Measurements from ENCODE around the gene CSMD2.

The CSMD2 gene

GRCh38 chr1:33501774-33502173 is 663.3 kb downstream of the CSMD2 start:
- DNase-seq (ENCODE audit: low read depth in 2 of 2) = no peak

DNA sequence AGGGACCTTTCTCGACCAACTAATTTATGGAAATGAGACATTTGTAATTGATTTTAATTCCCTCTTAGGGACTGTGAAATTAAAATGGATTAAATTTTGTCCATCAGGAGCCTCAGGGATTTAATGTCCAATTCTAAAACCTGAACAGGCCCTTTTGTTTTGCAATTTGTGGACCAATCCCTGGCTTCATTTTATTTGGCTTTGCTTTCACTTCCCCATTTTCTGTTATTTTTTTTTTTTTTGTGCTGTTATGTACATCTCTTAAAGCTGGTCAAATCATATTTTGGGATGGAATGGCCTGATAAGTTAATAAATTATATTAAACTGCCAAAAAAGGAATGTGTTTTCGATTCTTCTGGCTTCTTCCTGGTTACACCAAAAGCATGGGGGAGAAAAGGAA is 663.7 kb downstream of the CSMD2 start:
- no peak for DNase-seq (ENCODE audit: low read depth in 2 of 2)

DNA sequence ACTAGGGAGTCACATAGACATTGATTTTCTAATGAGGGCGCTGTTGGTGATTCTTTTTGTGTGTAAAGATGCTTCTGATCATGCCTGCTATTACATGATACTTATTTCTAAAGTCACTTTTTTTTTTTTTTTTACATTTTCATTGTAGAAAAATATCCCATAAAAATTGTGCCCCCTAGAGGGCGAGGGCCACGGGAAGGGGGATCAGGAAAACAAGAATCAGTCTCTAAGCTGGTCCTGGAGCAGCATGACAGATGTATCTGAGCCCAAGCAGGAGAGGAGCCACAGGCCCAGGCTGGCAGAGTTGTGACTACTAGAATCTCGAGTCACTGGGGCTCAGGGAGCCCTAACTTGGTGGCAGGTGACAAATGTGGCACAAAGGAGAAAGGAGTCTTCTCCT is 664.5 kb downstream of the CSMD2 start:
- no peak for DNase-seq (ENCODE audit: low read depth in 2 of 2)

DNA sequence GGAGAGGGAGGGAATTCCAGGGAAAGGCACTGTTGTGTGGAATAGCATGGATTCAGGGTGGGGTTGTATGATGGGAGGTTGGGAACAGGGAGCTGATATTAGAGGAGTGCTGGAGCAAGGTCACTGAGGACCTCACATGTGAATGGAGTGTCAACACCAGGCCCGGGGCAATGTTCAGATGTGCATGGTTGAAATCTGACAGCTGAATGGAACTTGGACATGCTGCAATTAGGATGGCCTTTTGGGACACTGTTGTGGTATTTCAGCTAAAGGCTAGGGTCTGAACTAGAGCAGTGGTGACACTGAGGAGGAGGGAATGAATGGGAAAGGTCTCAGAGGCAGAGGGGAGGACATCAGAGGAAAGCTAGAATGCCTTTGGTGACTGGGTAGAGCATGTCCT is 667.6 kb downstream of the CSMD2 start:
- DNase-seq (ENCODE audit: low read depth in 2 of 2) = no peak

- DNase-seq (ENCODE audit: low read depth in 2 of 2) = no peak
Measured at GRCh38 chr1:33494929-33495328, 670.1 kb downstream of the CSMD2 start.

- no peak for DNase-seq (ENCODE audit: low read depth in 2 of 2)
Measured at GRCh38 chr1:33488624-33489023, 676.4 kb downstream of the CSMD2 start.

- no peak for DNase-seq (ENCODE audit: low read depth in 2 of 2)
Measured at GRCh38 chr1:33482412-33482811, 682.6 kb downstream of the CSMD2 start.

DNA sequence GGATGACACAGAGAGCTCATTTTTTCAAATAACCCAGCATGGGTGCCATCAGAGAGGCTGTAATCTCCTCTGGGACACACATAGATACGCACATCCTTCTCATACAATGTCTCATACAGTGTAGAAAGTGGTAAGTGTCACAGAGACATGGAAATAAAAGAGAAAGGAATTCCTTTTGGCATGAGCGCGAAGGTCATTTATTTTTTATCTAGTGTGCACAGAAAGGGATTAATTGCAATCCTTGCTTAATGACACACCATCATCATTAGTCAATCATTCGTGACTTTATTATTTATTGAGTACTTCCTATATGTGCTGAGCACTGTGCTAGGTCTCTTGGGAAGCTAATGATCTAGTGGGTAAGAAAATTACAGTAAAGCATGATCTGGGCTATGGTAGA is 687.6 kb downstream of the CSMD2 start:
- no peak for DNase-seq (ENCODE audit: low read depth in 2 of 2)

DNA sequence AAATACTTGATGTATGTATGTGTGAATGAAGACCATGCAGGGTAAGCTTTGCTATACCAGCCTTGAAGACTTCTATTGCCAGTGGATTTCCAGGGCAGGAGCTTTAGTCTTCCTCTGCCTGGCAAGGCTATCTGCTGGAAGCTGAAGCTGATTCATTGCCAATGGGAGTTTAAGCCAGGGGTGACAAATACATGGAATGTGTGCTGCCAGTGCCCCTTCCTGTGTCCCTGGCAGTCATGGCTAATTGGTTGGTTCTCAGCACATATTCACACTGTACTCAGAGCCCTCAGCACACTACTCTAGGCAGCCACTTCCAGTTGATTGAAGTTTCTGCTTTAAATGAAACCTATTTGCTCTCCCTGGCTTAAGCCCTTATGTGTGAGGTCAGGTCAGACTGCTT is 691.1 kb downstream of the CSMD2 start:
- no peak for DNase-seq (ENCODE audit: low read depth in 2 of 2)

DNA sequence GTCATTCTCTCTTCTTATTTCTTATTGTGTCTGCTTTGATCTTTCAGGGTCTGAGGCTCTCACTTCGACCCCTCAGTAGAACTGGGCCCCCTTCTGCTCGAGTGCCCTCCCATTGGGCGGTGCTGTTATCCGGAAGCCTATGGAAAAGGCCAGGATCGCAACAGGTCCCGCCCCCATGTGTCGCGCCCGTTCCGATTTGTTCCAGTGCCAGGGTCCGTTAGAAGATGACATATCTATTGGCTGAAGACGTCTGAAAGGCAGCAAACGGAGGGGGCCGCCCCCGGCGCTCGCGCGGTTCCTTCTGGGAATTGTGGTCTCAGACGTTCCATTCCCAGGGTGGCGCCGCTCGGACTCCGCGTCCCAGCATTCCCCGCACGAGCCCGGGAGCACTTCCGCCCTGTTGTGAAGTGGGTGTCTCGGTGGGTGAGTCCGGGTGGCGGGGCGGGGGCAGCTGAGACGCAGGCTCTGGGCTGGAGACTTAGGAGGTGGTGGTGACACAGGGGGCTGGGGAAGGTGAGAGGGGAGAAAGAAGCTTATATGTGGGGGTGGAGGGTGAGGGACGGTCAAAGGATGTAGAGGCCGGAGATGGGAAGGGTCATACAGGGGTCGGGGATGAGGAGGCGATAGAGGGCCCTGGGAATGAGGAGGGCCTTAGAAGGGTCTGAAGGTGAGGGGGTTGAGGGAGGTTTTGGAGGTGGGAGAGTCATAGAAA is 692.6 kb downstream of the CSMD2 start, which contains the start of gene ZSCAN20:
ZSCAN20 (plus strand) TSS at position 377 of the 712 bp plus-strand sequence. CDS start 6,644 bp downstream, outside the sequence.
- DNase-seq (ENCODE audit: low read depth in 2 of 2) = peak; percentile 73 to 77

GRCh38 chr1:33471416-33471815 is 693.6 kb downstream of the CSMD2 start:
- DNase-seq (ENCODE audit: low read depth in 2 of 2) = no peak

DNA sequence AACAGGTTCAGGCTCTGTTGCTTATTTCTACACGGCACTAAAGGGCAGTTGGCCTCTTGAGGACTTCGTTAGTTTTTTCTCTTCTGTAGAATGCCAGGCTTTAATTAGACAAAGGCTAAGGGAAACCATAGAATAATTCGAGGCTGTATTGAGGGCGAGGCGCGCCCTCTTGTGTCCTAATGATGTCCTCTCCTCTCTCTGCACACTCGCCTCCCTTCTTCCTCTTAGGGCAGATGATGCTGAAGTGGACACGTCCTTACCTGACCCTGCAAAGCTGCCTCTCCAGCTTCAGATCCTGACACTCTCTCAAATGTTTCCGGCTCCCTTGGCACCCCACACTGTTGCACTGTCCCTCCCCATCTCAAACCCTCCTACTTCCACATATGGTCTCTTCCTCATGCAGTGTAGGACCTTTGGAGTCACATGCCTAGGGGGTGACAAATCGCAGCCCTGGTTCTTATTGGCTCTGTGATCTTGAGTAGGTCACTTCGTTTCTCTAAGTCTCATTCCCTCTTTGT is 694.5 kb downstream of the CSMD2 start:
- peak; percentile 37 to 38 for DNase-seq (ENCODE audit: low read depth in 2 of 2)

GRCh38 chr1:33469691-33470090 is 695.3 kb downstream of the CSMD2 start:
- DNase-seq (ENCODE audit: low read depth in 2 of 2) = no peak

DNA sequence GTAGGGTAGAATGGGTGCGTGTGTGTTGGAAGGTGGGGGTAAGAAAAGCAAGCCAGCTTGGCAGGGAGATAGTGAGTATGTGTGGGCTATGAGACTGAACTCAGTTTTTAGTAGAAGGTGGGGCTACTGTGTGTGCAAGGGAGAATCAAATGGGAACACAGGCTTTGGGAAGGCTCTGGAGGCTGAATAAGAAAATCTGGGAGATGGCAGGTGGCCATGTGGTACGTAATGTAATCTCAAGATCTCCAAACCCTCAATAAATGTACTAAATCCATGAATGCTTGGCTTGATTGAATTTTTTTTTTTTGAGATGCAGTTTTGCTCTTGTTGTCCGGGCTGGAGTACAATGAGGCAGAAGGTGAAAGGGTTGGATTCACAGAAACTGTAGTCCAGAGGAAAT is 696.1 kb downstream of the CSMD2 start:
- no peak for DNase-seq (ENCODE audit: low read depth in 2 of 2)

GRCh38 chr1:33468531-33468930 is 696.5 kb downstream of the CSMD2 start:
- no peak for DNase-seq (ENCODE audit: low read depth in 2 of 2)

- DNase-seq (ENCODE audit: low read depth in 2 of 2) = no peak
Measured at GRCh38 chr1:33468011-33468410, 697.0 kb downstream of the CSMD2 start.

DNA sequence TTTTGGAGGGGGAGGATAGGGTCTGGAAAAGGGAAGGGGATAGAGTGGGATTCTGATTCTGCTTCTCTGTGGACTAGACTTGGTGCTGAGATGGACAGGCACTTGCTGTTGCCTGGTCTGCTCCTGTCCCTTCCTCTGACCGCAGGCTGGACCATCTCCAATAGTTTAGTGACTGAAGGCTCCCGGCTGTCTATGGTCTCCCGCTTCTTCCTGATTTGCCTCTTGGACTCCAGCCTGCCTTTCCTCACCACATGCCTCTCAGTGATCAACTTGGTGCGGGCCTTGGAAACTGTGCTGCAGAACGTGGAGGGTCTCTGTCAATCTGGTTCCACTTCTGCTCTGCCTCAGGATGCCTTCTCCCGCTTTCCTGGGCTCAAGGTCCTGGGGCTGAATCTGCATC is 698.9 kb downstream of the CSMD2 start:
- DNase-seq (ENCODE audit: low read depth in 2 of 2) = no peak

GRCh38 chr1:33465316-33465715 is 699.7 kb downstream of the CSMD2 start:
- no peak for DNase-seq (ENCODE audit: low read depth in 2 of 2)

- DNase-seq (ENCODE audit: low read depth in 2 of 2) = no peak
Measured at GRCh38 chr1:33464552-33464951, 700.5 kb downstream of the CSMD2 start.
